NCI-H526 treated with DMSO at 0.1 percent for 48 hours (cell line): ENCODE measurements around the gene PADI1.
"Not testable (repeated sequence)": the region's sequence is repeated elsewhere in the genome, so short reads cannot be mapped to it uniquely, and the experiment has no call there.

Experiments
- DNase-seq: peaks from one replicate; lab custom pipeline; 2025; lab: John Stamatoyannopoulos, UW

Gene PADI1

DNA sequence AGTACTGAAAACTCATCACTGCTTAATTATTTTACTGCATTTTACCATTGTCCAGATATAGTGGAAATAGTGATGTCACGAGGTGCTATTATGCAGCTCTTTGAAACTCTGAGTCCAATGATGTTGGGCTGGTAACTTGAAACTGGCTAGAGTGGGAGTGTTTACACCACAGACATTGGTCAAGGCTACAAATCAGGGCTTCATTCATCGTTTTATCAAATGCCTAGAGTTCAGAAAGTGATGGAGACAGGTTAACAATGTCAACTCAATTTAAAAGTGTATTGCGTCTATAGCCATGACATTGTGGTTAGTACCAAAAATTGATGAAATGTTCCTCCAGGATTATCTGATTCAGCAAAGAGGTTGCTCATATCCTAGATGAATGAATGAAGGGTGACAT is 12.7 kb downstream of the PADI1 start:
- no peak for DNase-seq

DNA sequence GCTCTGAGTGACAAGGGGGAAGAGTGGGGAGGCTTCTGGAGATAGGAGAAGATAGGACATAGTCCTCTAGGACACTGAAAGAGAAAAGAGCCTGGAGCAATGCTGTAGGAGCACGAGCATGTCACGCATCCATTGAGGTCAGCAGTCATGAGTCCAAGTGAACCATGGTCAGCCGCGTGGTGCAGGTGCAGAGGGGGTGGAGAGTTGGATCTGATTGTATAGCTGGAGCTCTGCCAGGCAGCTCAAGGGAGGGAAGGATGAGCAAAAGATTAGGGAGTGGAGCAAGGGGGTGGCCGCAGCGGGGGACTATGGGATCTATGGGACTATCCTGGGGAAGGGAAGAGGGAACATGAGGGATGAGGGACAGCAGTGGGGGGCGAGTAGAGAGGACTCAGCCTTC is 14.0 kb downstream of the PADI1 start:
- DNase-seq = no peak

DNA sequence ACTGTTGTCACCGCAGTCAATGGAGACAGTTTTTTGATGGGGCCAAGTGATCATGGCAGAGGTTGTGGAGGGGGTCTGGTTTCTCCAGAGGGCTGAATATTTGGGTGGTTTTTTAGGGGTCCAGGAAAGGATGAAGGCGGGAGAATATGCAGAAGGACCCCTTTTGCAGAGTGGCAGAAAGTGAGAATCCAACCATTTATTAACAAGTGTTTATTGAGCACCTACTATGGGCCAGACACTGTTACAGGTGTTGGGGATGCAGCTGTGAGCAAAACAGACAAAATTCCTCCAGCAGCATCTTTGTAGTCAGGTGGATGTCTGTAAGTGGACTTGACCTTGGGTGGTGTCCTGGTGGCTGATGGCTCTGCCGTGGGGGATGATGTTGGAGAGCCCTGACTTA is 15.4 kb downstream of the PADI1 start:
- DNase-seq = no peak

DNA sequence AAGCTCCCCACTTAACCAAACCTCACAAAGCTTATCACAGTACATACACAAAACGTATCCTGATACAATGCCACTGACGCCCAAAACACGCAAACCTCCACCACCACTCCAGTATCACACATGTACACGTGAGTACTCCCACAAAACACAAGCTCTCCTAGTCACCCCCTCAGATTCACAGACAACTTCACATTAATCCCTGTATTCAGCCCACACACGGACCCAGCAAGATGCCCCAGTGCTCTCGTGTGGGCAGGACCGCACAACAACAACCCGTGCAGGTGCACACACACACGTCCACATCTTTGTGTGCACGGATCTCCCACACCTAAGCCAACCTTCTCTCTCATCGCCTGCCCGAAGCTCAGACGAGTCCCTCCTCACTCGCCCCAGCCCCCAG is 17.6 kb downstream of the PADI1 start:
- DNase-seq = no peak

DNA sequence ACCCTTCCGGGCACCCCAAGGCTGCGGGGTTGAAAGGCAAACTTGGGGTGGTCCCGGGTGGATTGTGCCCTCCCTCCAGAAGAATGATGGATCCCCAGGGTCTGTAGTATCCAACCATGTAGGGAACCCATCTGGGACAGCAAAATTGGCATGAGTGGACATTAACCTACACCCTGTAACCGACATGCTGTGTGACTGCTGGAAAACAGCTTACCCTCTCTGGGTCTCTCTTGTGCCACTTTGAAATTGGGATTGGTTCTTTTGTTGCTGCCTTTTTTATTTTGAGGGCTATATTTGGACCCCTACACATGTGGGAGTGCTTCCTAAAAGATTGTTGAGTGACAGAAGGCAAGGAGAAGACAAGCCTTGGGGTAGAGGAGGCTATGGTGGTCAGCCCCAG is 19.5 kb downstream of the PADI1 start:
- DNase-seq = no peak

DNA sequence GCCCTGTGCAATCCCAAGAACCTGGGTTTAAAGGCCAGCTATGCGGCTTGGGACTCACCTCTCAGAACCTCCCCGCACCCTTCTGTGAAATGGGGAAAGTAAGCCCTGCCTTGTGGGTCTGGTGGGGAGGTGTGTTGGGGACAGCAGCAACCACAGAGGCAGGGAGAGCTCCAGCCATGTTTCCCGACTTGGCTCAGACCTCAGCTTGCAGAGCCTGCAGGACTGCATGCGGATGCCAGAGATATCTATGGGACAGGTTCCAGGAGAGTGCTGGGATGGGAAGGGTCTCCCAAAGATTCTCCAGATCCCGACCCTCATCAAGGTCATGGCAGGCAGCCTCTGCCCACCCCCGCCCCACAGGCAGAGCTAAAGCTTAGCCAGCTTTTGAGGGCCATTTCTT is 20.2 kb downstream of the PADI1 start:
- DNase-seq = no peak

DNA sequence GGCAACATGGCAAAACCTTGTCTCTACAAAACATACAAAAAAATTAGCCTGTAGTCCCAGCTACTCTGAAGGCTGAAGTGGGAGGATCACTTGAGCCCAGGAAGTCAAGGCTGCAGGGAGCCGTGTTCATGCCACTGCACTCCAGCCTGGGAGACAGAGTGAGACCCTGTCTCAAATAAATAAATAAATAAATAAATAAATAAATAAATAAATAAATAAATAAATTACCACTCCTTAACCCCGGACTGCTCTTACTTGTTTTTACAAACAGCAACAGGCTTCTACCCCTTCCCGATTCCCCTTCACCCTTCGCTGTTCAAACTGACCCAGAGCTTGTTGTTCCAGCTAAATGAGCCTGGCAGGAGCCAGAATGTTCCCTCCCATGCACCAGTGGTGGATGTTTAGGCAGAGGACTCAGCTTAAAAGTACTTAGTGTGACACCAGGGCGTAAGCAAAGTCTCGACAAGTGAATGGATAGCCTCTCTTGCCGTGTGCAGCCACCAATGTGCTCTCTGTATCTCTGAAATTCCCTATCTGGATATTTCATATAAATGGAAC is 22.5 kb downstream of the PADI1 start:
- no peak for DNase-seq

DNA sequence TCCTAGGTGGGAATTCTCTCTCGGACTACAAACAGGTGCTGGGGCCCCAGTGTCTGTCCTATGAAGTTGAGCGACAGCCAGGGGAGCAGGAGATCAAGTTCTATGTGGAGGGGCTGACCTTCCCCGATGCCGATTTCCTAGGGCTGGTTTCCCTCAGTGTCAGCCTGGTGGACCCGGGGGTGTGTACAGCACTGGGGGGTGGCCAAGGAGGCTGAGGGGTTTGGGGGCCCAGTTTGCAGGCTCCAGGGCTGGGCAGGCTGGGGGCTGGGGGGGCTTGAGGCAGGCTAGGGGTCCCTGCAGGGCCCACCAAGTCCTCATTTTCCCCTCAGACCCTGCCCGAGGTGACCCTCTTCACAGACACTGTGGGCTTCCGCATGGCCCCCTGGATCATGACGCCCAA is 23.7 kb downstream of the PADI1 start:
- DNase-seq = no peak

DNA sequence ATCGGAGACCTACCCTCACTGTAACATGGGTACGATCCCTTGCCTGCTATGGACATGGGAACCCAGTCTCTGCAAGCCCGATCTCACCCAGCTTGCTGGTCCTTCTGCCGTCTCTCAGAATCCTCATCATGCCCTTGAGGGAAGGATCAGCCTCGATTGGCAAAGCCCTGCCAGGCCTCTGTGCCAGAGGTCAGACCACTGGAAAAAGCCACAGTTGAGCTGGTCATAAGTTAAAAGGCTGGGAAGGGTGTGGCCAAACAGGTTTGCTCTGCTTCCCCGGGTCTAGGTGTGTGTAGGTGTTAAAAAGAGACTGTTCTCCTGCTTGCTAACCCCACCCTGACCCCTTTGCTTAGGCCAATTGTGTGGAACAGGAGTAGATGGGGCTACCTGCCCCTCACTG is 24.5 kb downstream of the PADI1 start:
- DNase-seq = no peak

DNA sequence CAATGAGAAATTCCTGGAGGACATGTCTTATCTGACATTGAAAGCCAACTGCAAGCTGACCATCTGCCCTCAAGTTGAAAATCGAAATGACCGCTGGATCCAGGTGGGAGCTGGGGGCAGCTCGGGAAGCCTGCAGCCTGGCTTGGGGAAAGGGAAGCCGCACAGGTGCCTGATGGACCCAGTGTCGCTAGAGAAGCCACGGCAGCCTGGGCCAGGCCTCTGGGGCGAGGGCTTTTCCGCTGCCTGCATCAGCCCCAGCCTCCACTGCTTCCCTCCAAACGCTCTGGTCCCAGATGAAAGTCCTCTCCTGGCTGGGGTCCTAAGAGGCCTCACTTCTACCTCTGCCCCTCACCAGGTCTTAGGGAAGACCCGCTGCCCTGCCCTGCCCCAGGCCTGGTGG is 25.2 kb downstream of the PADI1 start:
- DNase-seq = no peak

DNA sequence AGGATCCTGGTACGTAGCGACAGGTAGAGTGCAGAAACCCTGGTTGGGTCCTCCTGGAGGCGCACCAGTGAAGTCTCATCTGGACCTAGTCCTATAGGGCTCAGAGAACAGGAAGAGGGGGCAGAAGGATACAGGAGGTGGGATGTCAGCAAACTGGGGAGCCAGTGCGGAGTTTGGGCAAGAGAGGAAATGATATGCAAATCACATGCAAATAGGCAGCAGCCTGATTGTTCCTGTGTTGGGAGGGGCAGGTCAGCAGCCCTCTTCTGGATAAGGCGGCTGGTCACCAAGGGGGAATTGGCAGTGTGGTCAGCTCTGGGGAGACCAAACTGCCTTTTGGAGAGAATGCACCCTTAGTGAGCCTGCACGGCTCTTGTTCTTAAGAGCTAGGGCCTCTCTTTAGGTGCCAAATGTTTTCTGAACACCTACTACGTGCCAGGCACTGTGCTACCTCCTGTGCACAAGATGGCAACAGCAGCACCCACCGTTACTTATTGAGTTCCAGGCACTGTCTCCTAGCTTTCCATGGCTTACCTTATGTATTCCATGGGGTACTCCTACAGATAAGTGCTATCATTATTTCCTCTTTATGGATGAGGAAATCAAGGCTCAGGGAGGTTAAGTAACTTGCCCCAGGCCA is 25.9 kb downstream of the PADI1 start:
- DNase-seq = peak; percentile 24

DNA sequence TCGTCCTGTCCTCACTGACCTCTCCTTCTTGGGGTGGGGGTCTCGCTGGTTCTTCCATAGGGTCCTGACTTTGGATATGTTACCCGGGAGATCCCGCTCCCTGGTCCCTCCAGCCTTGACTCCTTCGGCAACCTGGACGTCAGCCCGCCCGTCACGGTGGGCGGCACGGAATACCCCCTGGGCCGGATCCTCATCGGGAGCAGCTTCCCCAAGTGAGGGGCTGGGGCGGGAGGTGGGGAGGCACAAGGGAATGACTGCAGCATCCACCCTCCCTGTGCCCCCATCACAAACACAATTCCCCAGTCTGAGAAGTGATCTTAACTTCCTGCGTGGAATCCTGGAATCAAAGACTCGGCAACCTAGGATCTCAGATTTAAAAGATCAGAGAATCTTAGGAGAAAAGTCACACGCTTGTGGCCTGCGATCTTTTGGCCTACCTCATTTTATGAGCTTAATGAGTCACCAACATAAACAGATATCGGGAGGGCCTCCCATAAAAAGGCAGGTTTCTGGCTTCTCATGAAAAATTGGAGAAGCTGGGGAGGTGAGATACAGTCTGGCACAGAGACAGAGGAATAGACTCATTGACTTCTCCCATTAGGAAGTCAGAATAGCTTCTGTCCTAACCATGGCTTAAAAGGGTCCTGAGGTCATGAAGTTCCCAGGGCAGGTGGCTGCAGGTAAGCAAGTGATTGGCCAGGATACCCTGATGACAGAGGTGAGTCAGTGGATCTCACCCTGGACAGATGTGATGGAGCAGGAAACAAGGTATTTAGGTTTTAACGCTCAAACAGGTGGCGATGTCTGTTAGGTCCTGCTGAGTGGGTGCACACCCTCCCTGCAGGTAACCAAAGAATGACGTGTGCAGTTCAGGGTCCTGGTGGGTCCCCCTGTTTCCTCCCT is 28.1 kb downstream of the PADI1 start:
- no peak for DNase-seq

DNA sequence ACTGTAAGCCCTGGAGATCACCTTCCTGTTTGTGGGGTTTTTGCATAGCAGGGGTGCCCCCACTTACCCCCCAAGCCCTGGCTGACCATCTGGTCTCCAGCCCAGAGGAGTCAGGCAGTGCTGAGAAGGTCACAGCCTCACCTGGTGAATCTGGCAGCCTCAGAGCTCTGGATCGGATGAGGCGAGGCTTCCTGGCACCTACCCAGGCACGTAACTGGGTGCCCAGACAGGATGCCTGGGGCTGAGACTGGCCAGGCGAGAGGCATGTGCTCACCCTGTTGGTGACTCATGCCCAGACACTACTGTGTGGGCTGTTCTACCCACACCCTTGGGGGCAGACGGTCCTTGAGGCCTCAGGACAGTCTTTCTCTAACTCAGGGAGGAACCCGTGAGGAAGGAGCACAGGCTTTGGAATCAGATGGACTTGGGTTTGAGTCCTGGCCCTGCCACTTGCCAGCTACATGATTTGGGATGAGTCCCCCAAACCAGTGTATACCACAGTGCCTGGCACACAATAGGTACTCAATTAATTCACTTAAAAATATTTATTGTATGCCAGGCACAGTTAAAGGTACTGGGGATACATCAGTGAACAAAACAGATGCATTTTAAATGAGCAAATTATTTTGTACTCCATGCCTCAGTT is 28.9 kb downstream of the PADI1 start:
- DNase-seq = no peak

DNA sequence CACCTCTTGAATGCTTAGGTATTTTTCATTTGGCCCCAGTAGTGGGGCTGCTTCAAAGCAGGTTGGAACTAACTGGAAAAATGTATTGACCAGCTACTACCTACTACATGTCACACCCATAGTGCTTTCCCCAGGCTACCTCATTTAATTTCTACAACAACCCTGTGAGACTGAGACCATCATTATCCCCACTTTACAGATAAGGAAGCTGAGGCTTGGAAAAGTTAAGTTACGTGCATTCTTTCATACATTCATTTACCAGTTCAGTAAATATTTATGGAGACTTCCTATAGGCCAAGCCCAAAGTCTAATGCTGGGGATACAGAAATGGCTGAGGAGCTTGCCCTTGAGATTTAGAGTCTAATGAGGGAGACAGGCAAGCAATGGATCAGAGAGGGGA is 29.5 kb downstream of the PADI1 start:
- no peak for DNase-seq

DNA sequence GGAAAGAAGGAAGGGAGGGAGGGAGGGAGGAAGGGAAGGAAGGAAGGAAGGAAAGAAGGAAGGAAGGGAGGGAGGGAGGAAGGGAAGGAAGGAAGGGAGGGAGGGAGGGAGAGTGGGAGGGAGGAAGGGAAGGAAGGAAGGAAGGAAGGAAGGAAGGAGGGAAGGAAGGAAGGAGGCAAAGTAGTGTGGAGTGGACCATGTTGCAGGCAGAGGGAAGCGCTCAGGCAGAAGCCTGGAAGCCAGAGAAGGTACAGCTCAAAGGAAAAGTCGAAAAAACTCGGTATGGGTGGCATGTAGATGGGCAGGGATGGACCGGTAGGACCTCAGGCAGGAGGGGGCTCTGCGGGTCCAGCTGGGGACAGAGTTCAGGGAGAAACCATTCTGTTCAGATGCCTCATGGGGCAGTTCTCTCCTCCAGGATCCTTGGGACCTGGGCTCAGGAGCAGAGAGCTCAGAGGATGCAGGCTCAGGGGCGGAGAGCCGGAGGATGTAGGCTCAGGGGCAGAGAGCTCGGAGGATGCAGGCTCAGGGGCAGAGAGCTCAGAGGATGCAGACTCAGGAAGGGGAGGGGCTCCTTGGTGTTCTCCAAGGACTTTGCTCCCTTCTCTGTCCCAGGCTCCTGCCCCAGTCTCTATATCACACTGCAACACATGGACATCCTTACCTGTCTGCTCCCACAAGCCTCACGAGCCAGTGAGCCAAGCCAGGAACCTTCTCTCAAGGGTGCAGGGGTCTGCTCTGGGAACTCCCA is 30.4 kb downstream of the PADI1 start:
- DNase-seq = no peak

DNA sequence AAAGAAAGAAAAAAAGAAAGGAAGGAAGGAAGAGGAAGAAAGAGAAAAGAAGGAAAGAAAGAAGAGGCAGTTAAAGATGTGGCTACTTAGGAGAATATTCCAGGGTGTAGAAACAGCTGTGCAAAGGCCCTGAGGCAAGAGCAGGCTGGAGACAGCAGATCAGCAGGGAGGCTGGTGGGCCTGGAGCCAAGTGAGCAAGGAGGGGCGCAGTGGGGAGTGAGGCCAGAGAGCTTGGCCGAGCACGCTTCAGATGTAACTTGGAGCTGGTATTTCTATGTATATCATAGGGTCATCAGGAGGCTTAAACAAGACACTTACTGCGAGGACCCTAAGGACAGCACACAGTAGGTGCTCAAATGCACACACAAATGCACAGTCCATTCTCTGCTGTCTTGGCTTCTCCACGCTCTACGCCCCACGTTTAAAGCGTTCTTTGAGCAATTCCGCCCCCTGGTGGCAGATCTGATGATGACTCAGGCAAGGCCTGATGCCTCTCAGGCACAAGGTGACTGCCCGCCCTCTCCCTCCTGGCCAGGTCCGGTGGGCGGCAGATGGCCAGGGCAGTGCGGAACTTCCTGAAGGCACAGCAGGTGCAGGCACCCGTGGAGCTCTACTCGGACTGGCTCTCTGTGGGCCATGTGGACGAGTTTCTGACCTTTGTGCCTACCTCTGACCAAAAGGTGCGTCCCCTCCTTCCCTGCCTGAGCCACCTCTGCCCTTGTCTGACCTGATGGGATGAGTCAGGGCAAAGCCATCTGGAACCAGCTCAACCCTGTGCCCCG is 32.0 kb downstream of the PADI1 start:
- peak; percentile 57 for DNase-seq

DNA sequence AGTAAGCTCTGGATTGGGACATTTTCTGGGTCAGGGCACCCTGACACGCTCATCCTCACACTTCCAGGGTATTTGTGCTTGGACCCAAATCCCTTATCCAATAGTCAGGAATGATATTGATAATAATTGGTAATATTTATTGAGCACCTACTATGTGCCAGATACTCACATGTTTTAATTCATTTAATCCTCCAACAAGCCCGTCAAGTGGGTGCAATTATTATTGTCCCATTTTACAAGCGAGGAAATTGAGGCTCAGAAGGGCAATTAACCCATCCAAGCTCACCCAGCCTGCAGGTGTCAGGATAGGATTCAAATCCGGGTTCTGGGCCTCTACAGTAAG is 32.6 kb downstream of the PADI1 start:
- DNase-seq = no peak

DNA sequence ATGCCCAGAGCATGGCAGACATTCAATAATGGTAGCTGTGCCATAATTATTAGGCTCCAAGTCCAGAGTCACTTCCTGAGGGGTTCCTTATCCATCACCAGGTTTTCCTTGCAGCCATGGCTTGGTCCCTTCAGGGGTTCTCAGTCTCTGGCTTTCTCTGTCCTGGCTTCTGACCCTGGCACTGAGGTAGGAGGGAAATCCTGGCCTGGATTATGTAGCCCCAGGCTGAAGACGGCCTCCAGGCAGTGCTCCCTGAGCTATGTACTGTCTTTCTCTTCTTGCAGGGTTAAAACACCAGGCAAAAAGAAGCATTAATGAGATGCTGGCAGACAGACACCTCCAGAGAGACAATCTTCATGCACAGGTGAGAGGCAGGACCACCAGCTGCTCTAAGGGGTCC is 34.5 kb downstream of the PADI1 start:
- DNase-seq = peak; percentile 79

DNA sequence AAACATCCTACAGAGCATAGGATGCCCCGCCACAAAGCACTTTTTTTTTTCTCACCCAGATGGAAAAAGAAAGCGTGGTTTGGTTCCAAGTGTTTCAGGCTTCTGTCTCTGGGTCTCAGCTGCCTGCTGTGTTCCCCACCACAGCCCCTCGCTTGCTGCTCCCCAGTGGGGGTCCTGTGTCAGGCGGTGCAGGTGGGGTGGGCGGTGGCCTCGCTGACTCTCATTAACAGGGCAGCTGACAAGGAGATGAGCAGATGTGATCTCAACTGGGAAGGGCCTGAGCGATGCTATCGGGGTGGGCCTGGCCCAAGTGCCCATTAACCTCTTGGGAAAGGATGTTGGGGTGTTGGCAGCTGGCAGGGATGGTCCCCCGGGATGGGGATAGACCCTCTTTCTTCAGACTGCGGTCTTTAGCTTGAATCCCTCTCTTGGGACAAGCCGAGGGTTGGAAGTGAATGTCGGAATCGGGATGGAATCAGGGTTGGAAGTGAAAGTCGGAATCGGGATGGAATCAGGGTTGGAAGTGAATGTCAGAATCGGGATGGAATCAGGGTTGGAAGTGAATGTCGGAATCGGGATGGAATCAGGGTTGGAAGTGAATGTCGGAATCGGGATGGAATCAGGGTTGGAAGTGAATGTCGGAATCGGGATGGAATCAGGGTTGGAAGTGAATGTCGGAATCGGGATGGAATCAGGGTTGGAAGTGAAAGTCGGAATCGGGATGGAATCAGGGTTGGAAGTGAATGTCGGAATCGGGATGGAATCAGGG is 36.3 kb downstream of the PADI1 start:
- DNase-seq = not testable (repeated sequence)

DNA sequence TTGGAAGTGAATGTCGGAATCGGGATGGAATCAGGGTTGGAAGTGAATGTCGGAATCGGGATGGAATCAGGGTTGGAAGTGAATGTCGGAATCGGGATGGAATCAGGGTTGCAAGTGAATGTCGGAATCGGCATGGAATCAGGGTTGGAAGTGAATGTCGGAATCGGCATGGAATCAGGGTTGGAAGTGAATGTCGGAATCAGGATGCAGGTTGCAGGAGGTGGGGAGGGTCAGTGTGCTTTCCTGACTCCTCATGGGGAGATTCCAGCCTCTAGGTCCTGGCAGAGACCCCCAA is 36.8 kb downstream of the PADI1 start:
- DNase-seq = not testable (repeated sequence)

DNA sequence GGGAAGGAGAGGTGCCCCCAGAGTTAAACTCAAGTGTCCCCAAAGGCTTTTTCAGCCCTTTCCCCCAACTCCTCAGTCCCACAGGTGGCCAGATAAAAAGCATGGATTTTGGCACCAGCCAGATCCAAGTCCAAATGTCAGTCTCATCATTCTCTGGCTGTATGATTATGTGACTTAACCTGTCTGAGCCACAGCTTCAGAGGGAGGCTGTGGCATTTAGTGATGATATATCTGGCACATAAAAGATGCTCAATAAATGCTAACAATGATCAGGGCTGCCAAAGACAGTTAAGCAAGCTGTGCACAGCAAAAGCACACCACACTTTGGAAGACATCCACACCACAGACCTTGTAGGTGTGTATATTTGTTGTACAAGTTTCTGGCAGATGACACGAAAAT is 38.3 kb downstream of the PADI1 start:
- no peak for DNase-seq
